ENCODE results near the gene ZNF423.
A peak's percentile ranks its signal among the peaks of the same experiment; 100 is the strongest.

The ZNF423 gene

DNA sequence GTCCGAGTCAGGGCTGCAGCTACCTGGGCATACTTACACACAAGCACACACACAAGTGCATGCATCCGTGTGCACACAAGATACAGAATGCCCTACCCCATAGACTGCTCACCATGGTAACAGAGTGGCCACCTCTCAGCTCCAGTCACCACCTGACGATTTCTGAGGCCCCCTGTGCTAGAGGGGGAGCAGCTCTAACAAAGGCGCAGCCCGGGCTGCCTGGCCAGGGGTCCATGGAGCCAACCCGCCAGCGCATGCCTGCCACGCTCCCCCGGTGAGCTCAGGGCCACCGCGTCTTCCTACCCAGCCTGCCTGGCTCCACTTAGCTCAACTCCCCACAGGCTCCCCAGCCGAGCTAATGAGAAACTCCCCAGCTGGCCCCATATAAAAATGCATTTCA lies 75.5 kb downstream of the ZNF423 start:
- DNase-seq: no peak

DNA sequence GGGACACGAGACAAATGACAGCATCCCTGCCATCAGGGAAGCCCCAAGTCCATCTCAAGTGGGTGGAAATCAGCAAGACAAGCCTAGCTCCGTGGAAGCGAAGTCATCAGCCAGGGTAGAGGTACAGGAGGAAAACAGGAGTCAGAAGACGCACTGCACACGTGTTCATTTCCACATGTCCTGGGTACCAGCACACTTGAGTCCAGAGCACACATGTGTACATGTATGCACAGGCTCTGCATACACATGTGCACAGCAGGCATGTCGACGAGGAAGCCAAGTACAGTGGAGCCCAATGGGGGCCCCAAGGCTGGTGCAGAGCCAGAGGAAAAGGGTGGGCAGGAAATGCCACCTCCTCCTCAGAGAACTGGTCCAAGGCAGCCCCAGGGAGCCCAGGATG lies 75.9 kb downstream of the ZNF423 start:
- DNase-seq: no peak

DNA sequence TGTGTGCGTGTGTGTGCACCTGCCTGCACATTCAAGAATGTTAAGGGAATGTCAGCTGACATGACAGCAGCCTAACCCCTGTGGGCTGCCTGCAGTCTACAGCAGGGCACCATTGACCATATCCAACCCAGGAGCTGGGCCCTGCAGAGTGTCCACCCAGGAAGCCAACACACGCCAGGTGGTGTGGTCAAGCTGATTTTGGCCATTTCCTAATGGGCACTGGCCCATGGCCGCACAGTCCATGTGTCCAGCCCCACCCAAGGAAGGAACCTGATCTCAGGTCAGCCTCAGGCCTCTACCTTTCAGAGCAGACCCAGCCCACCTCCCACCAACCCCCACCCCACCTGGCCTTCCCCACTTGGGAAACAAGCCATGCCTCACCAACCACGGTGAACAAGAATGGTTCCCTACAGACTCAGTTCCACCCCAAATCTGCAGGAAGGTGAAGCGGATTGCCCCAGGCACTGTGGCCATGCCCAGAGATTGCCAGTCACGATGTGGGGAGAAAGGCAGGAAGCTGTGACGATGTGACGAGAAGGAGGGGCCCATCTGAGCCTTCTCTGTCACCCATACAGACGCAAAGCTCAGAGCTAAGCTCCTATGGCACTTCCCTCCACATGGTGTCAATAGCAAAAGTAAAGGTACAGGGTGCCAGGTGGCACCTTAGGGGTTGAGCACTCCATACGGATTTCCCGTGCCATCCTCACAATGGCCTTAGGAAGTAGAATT lies 77.5 kb downstream of the ZNF423 start:
- DNase-seq: no peak

DNA sequence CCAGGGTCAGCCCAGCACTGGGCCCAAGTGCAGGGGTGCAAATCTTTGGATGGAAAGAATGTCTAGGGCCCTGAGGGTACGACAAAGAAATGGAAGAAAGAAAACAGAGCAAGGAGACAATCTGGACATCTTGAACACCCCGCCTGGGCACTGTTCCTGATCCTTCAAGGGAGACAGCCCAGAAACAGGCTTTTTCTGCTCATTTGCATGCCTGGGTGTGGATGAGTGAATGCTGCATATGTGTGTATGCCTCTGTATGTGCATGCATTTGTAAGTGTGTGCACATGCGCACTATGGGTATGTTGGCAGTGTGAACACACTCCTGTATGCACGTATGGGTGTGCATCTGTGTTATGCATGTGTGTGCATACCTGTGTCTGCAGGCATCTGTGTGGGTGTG lies 79.2 kb downstream of the ZNF423 start:
- no peak for DNase-seq

DNA sequence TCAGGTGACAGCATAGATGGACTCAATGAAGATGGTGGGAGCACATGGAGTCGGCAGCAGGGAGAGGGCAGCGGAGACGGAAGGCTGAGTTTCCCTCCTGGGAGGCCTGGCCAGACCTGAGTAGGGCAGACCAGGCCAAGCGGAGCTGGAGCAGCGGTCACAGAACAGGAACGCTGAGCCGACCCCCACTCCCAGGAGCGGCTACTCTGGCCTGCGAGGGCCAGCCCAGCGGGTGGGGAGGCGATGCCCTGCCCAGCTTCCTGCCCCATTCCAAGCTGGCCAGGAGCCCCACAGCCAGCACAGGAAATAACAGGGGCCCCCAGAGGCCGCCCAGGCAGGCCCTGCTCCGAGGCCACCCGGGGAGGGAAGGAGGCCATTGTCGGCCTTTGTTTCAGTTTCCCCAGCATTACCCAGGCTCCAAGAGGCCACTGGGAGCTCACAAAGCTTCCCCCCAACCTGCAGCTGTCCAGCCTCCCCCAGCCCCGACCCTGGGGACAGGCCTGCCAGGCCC lies 79.8 kb downstream of the ZNF423 start:
- DNase-seq: no peak

DNA sequence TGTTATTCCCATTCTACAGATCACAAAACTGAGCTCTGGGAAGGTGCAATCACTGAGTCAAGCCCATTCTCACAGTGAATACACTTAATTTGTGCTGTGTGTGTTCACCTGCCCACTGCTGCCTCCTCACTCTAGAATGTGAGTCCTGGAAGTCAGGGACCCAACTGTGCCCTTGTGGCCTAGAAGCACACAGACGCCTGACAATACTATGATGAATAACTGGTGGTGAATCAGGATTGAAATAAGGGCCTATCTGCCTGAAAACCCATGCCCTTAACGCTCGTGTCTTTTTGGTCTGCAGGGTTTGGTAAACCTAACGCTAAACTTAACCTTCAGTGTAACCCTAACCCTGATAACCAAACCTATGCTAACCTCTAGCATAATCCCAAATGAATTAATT lies 80.3 kb downstream of the ZNF423 start:
- no peak for DNase-seq

DNA sequence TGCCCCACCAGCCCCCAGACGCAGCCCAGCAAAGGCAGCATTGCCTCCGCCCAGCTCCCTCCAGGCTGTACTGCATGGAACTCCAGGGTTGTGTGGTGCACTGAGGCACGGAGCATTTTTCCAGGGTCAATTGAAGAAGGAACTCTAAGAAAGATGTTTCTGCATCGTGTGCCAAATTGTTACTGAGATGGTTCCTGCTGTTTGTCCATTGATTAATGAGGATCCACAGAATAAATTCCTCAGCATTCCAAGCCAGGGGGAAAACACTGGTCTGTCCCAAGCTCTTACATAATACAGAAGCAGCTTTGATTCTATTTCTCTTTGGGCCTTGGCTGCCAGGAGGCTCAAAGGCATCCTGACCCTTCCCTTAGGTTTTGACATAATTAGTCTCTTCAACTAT lies 80.9 kb downstream of the ZNF423 start:
- DNase-seq: no peak

DNA sequence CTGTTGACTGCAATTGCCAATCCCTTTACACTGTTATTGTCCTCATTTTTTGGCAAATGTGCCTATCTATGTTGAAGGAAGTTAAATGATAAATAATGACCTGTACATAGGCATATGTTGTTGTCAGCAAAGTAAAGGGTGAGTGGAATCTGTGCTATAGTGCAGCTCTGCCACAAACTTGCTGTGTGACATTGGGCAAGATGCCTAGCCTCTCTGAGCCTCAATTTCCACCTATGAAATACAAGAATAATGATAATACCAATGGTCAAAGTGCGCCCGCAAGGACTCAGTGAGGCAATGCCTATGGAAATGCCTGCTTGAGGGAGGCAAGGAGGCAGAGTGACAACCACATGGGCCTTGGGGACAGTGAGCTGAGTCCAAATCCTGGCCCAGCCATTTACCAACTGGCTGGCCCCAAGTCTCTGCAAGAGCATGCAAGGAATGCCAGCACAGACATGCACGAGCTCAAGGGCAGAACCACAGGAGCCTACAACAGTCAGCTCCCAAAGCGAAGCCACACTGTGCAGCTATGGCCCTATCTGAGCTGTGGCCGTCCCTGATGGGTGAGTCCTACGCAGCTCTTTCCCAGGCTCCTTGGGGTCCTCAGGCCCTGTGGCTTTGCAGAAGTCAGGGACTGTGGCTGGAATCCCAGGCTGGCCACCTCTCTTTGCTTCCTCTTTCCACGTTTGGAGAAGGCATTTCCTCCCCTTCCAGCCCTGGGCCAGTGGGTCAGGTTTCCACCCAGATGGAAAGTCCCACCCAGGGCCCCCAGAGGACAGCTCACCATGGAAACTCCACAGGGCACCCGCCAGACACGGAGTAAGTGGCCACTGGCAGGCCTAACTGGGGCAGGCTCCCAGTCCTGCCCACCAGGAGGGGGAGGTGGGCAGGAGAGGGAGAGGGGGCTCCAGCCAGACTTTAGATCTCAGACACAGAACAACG lies 82.1 kb downstream of the ZNF423 start:
- no peak for DNase-seq

DNA sequence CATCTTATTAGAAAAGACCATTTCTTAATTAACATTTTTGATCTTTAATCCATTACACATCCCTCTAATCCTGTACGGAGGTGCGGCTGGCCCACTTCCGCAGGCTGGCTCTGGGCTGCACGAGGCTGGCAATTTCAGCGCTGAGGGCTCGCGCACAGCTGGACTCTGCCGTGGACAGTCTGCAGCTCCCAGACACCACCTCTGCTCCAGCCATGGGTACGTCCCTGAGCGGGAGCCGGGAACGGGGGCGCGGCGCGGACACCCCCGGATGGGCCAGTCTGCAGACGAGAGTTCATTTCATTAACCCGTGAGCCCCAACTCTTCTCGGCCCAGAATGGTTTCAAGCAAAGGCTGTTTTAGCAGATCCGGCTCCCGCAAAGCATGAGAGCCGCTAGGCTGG lies 87.9 kb downstream of the ZNF423 start:
- DNase-seq: no peak

DNA sequence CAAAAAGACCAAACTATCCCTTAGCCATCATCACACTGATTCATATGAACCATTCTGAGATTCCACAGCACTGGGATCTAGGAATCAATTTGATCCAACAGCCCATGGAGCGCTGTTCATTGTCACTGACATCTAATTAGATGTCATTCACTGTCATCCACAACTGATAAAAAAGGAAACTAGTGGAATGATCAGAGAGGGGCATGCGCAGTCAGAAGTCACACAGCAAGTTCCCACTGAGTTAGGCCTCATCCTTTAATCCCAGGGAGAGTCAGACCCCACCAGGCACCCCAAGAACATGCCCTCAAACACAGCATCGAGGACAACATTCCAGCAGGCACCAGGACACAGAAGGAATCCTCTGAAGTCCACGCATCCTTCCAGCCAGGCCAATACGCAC lies 88.5 kb downstream of the ZNF423 start:
- DNase-seq: no peak

DNA sequence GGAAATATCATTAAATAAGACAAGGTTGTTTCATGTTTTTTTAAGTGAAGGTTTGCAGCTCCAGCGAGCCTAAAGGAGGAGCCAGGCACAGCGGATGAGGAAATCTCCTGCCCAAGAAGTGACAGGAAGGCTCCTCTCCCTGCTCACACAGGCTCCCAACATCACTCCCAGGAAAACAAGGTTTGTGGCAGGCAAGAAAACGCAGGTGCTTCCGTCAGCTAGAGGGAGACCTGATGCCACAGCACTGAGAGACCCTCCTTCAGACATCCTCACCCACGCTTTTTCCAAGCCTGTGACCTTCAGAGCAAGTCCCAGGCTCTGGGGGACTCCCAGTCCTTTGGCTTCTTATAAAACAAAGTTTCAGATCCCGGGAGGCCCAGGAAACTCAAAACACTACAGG lies 89.7 kb downstream of the ZNF423 start:
- DNase-seq: no peak

DNA sequence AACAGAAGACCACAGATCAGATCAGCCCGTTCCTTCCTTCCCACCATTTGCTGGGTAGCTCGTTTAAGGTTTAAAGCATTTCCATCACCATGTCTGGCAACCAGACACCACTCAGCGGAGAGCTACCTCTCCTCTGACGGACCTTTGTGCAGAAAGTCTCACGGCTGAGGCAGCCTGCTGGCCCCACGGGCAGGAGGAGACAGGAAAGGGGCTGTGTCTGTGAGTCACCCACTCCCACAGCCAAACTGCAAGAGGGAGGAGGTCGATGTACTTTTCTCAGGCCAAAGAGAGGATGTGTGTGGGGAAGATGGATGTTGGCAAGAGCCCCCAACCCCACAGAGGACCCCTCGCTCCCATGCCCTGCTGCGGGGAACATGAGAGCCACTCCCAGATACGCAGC lies 92.1 kb downstream of the ZNF423 start:
- no peak for DNase-seq

DNA sequence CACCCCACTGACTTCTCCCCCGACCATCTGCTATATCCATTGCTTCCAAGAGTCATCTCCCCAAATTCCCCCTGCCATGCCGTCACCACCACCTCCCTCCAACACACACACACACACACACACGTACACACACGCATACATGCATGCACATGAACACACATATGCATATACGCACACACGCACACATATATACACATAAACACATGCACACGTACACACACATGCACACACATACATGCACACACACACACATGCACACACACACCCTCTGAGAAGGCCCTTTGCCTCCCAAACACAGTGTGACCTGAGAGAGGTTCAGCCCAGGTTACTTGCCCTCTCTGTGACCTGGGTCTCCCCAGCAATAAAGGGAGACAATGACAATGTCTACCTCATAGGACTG lies 95.1 kb downstream of the ZNF423 start:
- DNase-seq: no peak

DNA sequence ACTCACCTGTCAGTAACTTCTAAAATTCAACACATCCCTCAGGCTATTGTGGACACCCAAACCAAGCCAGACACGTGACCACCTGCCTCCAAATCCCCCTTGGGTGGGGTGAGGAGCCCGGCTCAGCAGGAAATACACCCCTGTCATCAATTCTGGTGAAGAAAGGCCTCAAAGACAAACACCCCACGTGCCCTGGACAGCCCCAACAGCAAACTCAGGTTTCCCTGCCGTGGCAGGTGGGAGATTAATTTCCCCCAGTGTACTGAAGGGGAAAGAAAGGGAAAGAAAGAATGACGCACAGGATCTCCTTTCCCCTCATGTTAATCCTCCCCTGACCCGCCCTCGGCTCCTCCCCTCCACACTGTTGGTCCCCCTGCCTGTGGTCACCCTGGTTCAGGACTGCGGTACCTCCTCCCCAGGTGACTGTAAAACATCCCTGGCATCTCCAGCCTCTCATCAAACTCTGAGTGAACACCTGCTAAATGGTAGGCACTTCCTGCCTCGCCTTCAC lies 98.3 kb downstream of the ZNF423 start:
- no peak for DNase-seq

DNA sequence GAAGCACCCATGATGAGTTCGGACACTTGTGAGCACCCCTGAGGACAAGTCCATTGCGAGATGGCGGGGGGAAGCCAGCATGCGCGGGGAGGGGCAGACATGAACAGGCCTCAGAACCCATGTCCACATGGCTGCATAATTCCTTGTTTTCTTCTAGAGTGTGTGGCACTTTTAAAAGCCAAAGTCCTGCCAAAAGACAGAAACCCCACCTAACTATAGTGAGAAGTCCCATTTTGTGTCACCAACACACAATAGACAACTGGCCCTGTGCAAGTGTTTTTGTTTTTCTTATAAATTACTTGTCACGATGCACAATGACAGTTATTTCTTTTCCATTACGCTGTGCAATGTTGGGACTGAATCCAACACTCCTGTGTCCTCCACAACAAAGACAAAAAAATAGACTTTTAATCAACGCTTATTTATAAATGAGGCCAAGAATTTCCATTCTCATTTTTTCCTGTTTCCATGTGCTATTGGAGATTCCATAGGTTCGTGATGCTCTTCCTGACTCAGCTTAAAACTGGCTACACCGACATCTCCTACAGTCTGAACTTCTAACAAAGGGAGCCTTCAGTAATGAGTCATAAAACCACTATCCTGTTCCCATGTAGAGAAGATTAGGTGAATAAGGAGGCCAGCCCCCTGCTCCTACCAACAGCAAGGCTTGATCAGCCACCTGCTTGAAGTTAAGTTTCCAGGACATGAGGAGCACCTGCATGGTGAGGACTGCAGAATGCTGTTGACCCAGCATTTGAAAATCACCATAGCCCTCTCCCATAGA lies 98.9 kb downstream of the ZNF423 start:
- DNase-seq: no peak

DNA sequence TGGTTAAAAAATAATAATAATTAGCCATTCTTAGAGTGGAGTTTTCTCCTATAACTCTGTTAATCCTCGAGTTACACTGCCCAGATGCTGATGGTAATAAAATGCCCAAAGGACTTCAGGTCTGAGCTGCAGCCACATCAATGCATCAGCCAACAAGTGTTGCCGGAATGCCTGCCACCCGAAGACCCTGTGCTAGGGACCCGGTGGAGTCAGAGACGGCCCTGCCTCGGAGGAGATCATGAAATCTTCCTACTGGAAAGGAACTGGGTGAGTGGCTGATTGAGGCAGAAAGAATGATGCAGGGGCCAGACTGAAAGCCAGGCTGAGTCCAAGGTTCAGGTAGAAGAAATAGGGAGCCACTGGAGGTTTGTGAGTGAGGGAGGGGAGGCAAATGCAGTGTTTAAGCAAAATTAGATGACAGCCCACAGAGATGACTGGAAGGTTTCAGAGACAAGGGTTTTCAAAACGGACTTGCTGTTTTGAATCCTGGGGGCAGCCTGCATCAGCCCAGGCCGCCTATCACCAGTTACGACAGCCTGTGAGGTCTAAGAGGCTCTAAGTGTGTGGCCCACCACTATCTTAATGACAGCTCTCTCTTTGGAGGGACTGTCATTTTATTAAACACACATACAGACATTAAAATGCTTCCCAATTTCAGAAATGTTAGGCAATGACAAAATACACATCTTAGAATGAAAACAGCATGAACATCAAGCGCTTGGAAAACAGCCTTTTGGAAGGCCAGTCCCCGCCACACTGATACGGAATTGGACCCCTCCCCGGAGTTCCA lies 100.0 kb downstream of the ZNF423 start:
- DNase-seq: no peak

DNA sequence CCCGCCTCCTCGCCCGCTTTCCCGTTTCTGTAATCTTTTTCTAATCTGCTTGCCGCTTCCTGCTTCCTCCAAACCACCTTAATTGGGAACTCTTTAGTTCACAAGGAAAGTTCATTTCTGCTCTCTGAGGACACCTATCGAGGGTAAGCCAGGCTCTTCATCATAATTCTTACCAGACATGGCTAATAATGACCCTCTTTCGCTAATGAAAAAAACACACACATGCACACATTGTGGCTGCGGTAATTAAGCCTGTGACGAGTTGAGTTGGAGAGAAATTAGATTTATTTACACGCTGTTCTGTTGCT lies 100.6 kb downstream of the ZNF423 start:
- DNase-seq: no peak

DNA sequence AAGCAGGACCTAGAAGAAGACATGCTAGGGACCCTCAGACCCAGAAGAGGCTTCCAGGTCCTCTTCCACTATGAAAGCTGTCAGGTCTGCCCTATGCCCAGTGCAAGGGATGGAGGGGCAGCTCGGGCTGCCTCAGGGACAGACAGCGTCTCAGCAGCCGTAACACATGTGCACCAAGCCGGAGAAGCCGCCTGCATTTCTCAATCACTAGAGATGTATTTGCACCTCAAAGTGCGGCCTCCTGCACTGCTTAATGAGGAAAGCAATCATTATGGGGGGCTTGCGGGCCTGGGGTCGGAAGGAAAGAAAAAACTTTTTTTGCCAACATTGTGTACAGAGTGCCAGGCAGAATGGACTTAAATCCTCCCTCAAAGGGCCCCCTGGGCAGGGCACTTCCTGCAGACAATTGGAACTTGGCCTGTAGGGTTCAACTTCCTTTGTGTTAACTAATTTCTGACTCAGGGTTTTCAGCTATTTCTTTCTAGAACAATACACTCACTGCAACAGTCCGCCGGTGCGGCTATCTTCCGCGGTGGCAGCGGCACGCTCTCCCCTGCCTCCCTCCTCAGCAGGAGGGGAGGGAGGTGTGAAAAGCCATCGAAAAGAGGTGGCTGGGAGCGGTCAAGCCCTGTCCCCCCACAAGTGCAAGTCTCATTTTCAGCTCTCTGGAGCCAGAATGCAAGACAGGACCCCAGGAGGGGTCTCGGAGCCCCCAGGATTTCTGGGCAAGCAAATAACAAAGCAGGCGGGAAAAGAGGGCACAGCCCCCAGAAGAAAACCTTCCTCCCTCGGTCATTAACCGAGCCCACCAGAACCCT lies 101.2 kb downstream of the ZNF423 start:
- no peak for DNase-seq

DNA sequence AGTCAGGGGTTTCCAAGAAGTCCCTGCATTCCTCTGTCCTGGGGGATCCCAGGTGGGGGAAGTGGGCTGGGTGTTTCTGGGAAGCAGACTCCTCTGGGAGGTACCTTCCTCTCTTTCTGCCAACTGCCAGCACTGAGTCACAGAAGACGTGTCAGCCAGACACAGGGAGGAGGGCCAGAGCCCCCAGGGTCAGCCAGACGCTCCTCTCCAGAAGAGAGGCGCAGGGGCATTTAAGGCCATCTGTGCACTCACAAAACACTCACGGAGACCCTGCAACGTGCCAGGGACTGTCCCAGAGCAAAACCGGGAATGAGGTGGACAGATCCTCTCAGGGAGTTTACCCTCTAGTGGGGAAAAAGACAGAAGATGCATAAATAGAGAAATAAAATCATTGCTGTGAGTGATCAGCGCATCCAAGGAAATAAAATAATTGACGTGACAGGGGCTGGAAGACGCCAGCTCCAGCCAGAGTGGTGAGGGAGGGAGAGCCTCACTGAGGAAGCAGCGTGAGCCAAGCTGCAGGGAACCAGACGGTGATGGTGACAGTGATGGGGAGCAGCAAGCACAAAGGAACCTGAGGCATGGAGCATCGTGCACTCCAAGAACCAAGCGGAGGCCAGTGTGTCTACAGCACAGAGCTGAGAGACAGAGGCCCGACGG lies 105.4 kb downstream of the ZNF423 start:
- no peak for DNase-seq

DNA sequence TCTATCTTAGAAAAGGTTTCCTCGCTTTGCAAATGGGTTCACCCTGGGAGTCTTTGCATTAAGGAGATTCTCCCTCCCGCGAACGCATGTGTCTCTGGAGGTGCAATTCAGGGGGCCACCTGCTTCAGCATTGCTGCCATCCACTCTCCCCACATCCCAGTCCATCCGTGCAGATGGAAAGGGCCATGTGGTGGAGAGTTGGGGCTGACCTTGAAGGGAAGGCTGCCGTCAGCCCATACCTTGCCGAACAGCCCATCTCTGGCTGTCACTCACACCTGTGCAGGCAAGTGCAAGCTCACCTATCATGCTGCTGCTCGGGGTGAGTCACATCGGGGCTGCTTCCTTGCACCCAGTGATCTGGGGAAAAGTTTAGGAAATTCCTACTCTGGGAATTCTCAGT lies 106.1 kb downstream of the ZNF423 start:
- DNase-seq: no peak

DNA sequence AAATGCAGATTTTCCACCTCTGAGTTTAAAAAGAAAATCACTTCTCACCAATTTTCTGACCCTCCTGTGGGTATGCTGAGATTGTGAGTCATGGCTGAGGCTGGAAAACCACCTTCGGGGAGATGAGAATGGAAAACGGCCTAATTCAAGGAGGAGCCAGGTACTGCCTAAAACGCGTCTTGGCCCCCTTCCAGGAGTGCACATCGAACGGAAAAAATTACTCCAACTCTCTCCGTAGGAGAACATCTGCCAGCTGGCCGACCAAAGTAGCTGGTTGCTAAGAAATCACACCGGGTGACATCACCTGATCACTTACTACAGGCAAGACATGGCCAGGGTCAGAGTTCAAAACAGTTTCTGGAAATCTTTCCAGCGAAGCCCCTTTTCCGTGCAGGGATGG lies 107.6 kb downstream of the ZNF423 start:
- DNase-seq: peak; percentile 35
